Activated naive CD8-positive, alpha-beta T cell treated with anti-CD3 and anti-CD28 coated beads for 36 hours (primary cell): ENCODE measurements around the gene PCBP1. TPM values are rescaled to one million over a fixed set of nuclear protein-coding genes. Genes with fewer than 3 reads are reported as not detected.

Experiments used
- total RNA-seq, 2 experiments: library from RNA; stranded (reverse); gene quantifications; one replicate each; pipeline ENCODE4 v1.2.3, GENCODE V29; 2021

PCBP1 gene
- total RNA-seq, 2 experiments from 2014 or later = 449 to 455 TPM

Other genes with a start within 250 kb of the PCBP1 start
- 10 to 100 TPM; 61.0 to 61.8 TPM for gene SNRNP27, start 193.5 kb upstream of the PCBP1 start, total RNA-seq
- 1 to 10 TPM; 5.0 to 6.3 TPM for gene MXD1, start 172.4 kb upstream of the PCBP1 start, total RNA-seq
- under 1 TPM; 0.54 to 0.74 TPM for gene ASPRV1, start 125.8 kb upstream of the PCBP1 start, total RNA-seq
- gene C2orf42, start 103.5 kb downstream of the PCBP1 start, total RNA-seq = 10 to 100 TPM; 16.0 to 17.4 TPM
- gene TIA1, start 161.2 kb downstream of the PCBP1 start, total RNA-seq = 10 to 100 TPM; 87.0 to 88.0 TPM
- 10 to 100 TPM in 1 of 2 experiments, 1 to 10 TPM in 1; 9.5 to 11.0 TPM for gene PCYOX1, start 170.7 kb downstream of the PCBP1 start, total RNA-seq
- 100 to 1,000 TPM; 590 to 602 TPM for gene SNRPG, start 206.3 kb downstream of the PCBP1 start, total RNA-seq
- gene FAM136A, start 214.6 kb downstream of the PCBP1 start, total RNA-seq = 100 to 1,000 TPM; 115 TPM